OCI-LY3 (cell line): Measurements from ENCODE around the gene CLIP2.

Experiments used
- H2AFZ ChIP-seq: fragments of 200-600, 300-600 bp; shearing (Covaris generic); 2 replicates; pipeline ENCODE4 v1.6.0; 2014; ENCODE audit warnings: antibody characterized with exemption, low read depth, low read length
- H3K27ac ChIP-seq: fragments of 200-600, 300-600 bp; sonication (generic); 2 replicates; pipeline ENCODE4 v1.5.1; 2014; ENCODE audit warnings: mild to moderate bottlenecking, low read length, moderate library complexity, mixed read lengths
- H3K27me3 ChIP-seq: fragments of 200-600, 300-600 bp; sonication (generic); 2 replicates; pipeline ENCODE4 v1.6.1; 2014; ENCODE audit warnings: low read depth, low read length, mixed read lengths
- H3K36me3 ChIP-seq: fragments of 200-600, 300-600 bp; sonication (generic); replicated peaks from 2 replicates; pipeline ENCODE3; 2014; ENCODE audit warnings: low read depth, low read length, mixed read lengths
- H3K4me1 ChIP-seq: fragments of 300-600, 200-600 bp; sonication (generic); 2 replicates; pipeline ENCODE4 v1.6.1; 2014; ENCODE audit warnings: low read length, mixed read lengths
- H3K4me2 ChIP-seq: fragments of 200-600, 300-600 bp; sonication (generic); 2 replicates; pipeline ENCODE4 v1.6.1; 2014; ENCODE audit warnings: low read length, mixed read lengths
- H3K4me3 ChIP-seq: fragments of 300-600, 200-600 bp; sonication (generic); 2 replicates; pipeline ENCODE4 v1.5.1; 2014; ENCODE audit warnings: antibody characterized with exemption, mild to moderate bottlenecking, low read length, moderate library complexity
- H3K79me2 ChIP-seq: fragments of 300-600, 200-600 bp; shearing (Covaris generic); 2 replicates; pipeline ENCODE4 v1.6.1; 2014; ENCODE audit warnings: mild to moderate bottlenecking, low read length, mixed read lengths
- H3K9ac ChIP-seq: fragments of 300-600, 200-600 bp; shearing (Covaris generic); 2 replicates; pipeline ENCODE4 v1.6.0; 2014; ENCODE audit warnings: mild to moderate bottlenecking, low read length, moderate library complexity
- H3K9me3 ChIP-seq: fragments of 200-600, 300-600 bp; shearing (Covaris generic); 2 replicates; pipeline ENCODE4 v1.6.1; 2014; ENCODE audit warnings: low read length, mixed read lengths; ENCODE audit not compliant: insufficient read depth
- H4K20me1 ChIP-seq: fragments of 200-600, 300-600 bp; sonication (generic); 2 replicates; pipeline ENCODE4 v1.6.1; 2016; ENCODE audit warnings: low read length, mixed read lengths; ENCODE audit not compliant: insufficient read depth
- EZH2phosphoT487 ChIP-seq: fragments of 200-600 bp; shearing (Covaris generic); IDR thresholded peaks from 2 replicates; pipeline ENCODE4 v1.6.1; 2018; ENCODE audit warnings: antibody characterized with exemption, mixed run types, low read depth
- TF ChIP-seq, protein P1 (sequence below): fragments of 200-600, 300-600 bp; sonication (generic); IDR thresholded peaks from 2 replicates; pipeline ENCODE4 v1.5.1; 2014; ENCODE audit warnings: antibody characterized with exemption, low read length, low read depth

The CLIP2 gene

DNA sequence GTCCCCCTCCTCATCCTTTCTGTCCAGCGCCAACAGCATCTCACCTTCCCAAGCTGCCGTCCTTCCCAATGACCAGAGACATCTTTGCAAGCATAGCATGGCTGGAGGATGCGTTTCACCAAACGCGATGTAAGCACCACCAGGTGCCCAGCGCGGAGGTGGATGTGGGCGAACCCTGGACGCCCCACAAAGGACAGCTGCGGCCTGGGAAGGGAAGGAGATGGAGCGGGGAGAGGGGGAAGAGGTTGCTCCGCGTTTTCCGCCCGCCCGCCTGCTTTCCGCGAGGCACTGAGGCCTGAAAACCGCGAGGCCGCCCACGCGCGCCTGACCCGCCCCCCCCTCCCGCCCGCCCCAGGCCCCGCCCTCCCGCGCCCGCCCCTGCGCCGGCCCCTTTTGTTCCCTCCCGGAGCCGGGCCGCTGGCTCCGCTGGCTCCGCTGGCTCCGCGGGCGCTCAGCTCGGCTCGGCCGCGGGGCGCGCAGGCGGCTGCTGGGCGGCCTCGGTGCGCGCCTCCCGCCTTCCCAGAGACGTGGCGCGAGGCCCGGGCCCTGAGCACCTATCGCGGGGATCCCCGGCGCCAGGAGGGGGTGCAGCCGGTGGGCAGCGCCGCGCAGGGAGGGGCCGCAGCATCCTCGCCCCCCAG, at the start of gene CLIP2:
TSS of gene CLIP2 (plus strand) at position 390 of the 641 bp plus-strand sequence. CDS start 28,140 bp downstream, outside the sequence.
- Histone ChIP-seq H4K20me1 (peaks cover 34% of the 10 kb centered on the region), H3K27ac (peak within 1 kb of the TSS; percentile 30; the same call in 1 of the 2 replicates), H3K4me3 (peak within 1 kb of the TSS; percentile 96), H3K4me1 (peaks cover 64% of the 10 kb centered on the region), H3K36me3 (no peaks in the 10 kb centered on the region), H3K79me2 (peaks cover 48% of the 10 kb centered on the region), H3K9ac (peak within 1 kb of the TSS; percentile 79), H3K27me3 (no peaks in the 10 kb centered on the region), H3K4me2 (peak within 1 kb of the TSS; percentile 96), H3K9me3 (no peaks in the 10 kb centered on the region), H2AFZ (peak within 1 kb of the TSS; percentile 36; the same call in 1 of the 2 replicates)
- no peak for TF ChIP-seq EZH2phosphoT487
- TF ChIP-seq, protein P1, sequence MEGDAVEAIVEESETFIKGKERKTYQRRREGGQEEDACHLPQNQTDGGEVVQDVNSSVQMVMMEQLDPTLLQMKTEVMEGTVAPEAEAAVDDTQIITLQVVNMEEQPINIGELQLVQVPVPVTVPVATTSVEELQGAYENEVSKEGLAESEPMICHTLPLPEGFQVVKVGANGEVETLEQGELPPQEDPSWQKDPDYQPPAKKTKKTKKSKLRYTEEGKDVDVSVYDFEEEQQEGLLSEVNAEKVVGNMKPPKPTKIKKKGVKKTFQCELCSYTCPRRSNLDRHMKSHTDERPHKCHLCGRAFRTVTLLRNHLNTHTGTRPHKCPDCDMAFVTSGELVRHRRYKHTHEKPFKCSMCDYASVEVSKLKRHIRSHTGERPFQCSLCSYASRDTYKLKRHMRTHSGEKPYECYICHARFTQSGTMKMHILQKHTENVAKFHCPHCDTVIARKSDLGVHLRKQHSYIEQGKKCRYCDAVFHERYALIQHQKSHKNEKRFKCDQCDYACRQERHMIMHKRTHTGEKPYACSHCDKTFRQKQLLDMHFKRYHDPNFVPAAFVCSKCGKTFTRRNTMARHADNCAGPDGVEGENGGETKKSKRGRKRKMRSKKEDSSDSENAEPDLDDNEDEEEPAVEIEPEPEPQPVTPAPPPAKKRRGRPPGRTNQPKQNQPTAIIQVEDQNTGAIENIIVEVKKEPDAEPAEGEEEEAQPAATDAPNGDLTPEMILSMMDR: no peak

DNA sequence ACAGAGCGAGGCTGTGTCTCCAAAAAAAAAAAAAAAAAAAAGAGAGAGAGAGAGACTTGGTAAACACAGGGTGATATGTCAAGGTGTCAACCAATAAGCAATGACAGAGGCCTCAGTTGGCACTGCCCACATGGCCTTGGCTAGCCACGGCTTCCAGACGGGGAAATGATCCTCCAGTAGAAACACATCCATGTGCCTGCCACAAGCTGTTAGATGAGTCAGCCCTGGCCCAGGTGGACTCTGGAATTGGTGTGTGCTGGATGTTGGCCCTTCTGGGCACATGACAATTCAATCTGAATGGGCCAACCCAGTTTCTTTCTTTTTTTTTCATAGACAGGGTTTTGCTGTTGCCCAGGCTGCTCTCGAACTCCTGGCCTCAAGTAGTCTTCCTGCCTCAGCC, 48.7 kb upstream of the CLIP2 start:
- Histone ChIP-seq H3K79me2 (peaks cover 10% of the 10 kb centered on the region; the same call in 1 of the 2 replicates), H3K4me2 (no peak overlapping the region), H3K9me3 (no peaks in the 10 kb centered on the region), H3K4me3 (no peak overlapping the region), H4K20me1 (peaks cover 11% of the 10 kb centered on the region), H3K4me1 (peaks cover 28% of the 10 kb centered on the region), H2AFZ (no peak overlapping the region), H3K27me3 (no peaks in the 10 kb centered on the region), H3K27ac (no peak overlapping the region), H3K36me3 (peaks cover 54% of the 10 kb centered on the region), H3K9ac (no peak overlapping the region)
- TF ChIP-seq EZH2phosphoT487: no peak
- TF ChIP-seq, protein P1: no peak

DNA sequence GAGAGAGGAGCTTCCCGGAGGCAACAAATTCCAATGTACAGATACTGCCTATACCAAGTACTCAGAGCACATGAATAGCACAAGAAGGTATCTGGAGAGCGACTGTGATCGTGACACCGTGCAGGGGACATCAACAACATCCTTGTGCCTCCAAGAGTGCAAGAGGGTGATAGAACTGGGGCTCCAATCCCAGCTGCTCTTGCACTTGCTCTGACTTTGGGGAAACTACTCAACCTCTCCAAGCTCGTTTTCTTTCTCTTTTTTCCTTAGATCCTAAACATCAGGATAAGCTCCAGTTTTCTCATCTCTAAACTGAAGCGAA, 47.1 kb upstream of the CLIP2 start:
- peaks cover 23% of the 10 kb centered on the region for H3K4me1 ChIP-seq
- H3K27me3 ChIP-seq: no peaks in the 10 kb centered on the region
- peak overlapping the region; percentile 58 for H3K27ac ChIP-seq
- peaks cover 10% of the 10 kb centered on the region; the same call in 1 of the 2 replicates for H3K79me2 ChIP-seq
- no peaks in the 10 kb centered on the region for H3K9me3 ChIP-seq
- H3K4me3 ChIP-seq: peak overlapping the region; percentile 39; the same call in 1 of the 2 replicates
- no peak overlapping the region for H2AFZ ChIP-seq
- peaks cover 11% of the 10 kb centered on the region for H4K20me1 ChIP-seq
- H3K36me3 ChIP-seq: peaks cover 47% of the 10 kb centered on the region
- no peak for TF ChIP-seq EZH2phosphoT487
- TF ChIP-seq, protein P1: no peak
- no peak overlapping the region for H3K9ac ChIP-seq
- peak overlapping the region; percentile 68 for H3K4me2 ChIP-seq

DNA sequence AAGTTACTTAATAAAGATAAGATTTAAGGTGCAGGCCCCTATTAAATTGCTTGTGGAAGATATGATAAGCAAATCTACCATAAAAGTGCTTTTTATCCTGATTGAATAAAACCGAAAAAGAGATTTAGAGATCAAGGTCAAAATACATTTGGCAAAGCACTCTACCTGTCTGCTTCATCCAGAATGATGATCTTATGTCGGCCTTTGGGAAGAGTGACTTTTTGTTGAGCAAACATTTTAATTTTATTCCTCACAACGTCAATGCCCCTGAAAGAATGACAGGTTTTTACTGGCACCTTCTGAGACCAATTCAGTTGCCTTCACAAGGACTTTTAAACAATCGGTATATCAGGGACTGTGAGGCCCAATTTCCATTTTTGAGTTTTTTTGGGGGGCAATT, 42.7 kb upstream of the CLIP2 start:
- Histone ChIP-seq H4K20me1 (peaks cover 7% of the 10 kb centered on the region), H2AFZ (no peak overlapping the region), H3K27me3 (no peaks in the 10 kb centered on the region), H3K9ac (no peak overlapping the region), H3K4me1 (peaks cover 20% of the 10 kb centered on the region), H3K27ac (no peak overlapping the region), H3K4me2 (no peak overlapping the region), H3K4me3 (no peak overlapping the region), H3K36me3 (peaks cover 47% of the 10 kb centered on the region), H3K9me3 (no peaks in the 10 kb centered on the region), H3K79me2 (peaks cover 17% of the 10 kb centered on the region)
- no peak for TF ChIP-seq EZH2phosphoT487
- TF ChIP-seq, protein P1: no peak
